BE2C (cell line): ENCODE measurements around the gene ITGA8.

Source experiments
- DNase-seq: peaks from one replicate; pipeline ENCODE4 v3.0.0-alpha.2; 2020
- H3K27me3 ChIP-seq: fragments of 250-450 bp; sonication (Bioruptor Pico); 2 replicates; pipeline ENCODE4 v1.5.1; 2020; ENCODE audit warnings: mild to moderate bottlenecking
- H3K36me3 ChIP-seq: fragments of 250-450 bp; sonication (Bioruptor Pico); 2 replicates; pipeline ENCODE4 v1.5.1; 2020; ENCODE audit warnings: mild to moderate bottlenecking
- H3K4me1 ChIP-seq: fragments of 250-450 bp; sonication (Bioruptor Pico); 2 replicates; pipeline ENCODE4 v1.5.1; 2020
- H3K4me3 ChIP-seq: 2 replicates; pipeline ENCODE4 v1.5.1; 2011; ENCODE audit warnings: low read depth, low read length
- H3K9me3 ChIP-seq: fragments of 250-450 bp; sonication (Bioruptor Pico); 2 replicates; pipeline ENCODE4 v1.5.1; 2020
- CTCF ChIP-seq: IDR thresholded peaks from 2 replicates; pipeline ENCODE4 v1.5.1; 2012; ENCODE audit warnings: mild to moderate bottlenecking, low read depth, low read length

ITGA8 gene

GRCh38 chr10:15758618-15759017 is 38.9 kb upstream of the ITGA8 start:
- H3K36me3 ChIP-seq: no peaks in the 10 kb centered on the region
- H3K4me3 ChIP-seq: no peak overlapping the region
- no peaks in the 10 kb centered on the region for H3K4me1 ChIP-seq
- H3K9me3 ChIP-seq: no peaks in the 10 kb centered on the region
- TF ChIP-seq CTCF: no peak
- no peak for DNase-seq
- H3K27me3 ChIP-seq: no peaks in the 10 kb centered on the region

GRCh38 chr10:15754937-15755336 is 35.2 kb upstream of the ITGA8 start:
- TF ChIP-seq CTCF: no peak
- Histone ChIP-seq H3K9me3 (no peaks in the 10 kb centered on the region), H3K4me1 (no peaks in the 10 kb centered on the region), H3K4me3 (no peak overlapping the region), H3K36me3 (no peaks in the 10 kb centered on the region), H3K27me3 (no peaks in the 10 kb centered on the region)
- no peak for DNase-seq

DNA sequence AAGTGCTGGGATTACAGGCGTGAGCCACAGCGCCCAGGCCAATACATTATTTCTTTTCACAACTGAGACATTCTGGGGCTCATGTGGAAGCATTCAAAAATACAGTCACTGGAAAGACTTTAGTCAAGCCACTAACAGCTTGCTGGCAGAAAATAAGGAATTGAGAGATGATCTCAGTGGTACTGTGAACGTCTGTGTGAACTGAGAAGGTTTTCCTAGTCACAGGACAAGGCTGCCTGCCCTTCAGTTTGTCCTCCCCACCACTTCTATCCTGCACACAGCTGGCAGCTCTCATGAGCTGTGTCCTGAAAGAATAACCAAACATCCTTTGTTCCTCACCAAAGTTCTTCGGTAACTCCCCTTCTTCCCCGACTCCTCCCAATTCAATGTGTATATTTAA is 31.3 kb upstream of the ITGA8 start:
- DNase-seq: no peak
- no peaks in the 10 kb centered on the region for H3K9me3 ChIP-seq
- no peak overlapping the region for H3K4me3 ChIP-seq
- no peaks in the 10 kb centered on the region for H3K27me3 ChIP-seq
- no peaks in the 10 kb centered on the region for H3K36me3 ChIP-seq
- H3K4me1 ChIP-seq: no peaks in the 10 kb centered on the region
- TF ChIP-seq CTCF: no peak

DNA sequence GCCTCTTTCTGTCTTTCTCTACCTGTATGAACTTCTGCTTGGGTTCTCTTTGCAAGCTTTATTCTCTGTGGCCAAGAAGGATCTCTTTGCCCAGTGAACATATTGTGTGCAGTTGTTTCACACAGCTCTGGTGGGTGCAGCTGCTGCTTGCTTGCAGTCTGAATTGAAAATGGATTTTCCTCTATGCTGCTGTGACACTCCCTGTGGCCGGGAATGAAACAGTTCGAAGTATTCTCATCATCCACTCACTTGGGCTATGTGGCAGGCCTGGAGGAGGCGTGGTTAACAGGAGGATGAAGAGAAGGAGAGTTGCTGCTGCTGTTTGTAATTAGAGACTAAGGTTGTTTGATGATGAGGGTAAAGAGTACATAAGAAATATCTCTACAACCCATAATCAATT is 28.4 kb upstream of the ITGA8 start:
- Histone ChIP-seq H3K4me1 (no peaks in the 10 kb centered on the region), H3K36me3 (no peaks in the 10 kb centered on the region), H3K4me3 (no peak overlapping the region), H3K9me3 (no peaks in the 10 kb centered on the region), H3K27me3 (no peaks in the 10 kb centered on the region)
- TF ChIP-seq CTCF: no peak
- no peak for DNase-seq

DNA sequence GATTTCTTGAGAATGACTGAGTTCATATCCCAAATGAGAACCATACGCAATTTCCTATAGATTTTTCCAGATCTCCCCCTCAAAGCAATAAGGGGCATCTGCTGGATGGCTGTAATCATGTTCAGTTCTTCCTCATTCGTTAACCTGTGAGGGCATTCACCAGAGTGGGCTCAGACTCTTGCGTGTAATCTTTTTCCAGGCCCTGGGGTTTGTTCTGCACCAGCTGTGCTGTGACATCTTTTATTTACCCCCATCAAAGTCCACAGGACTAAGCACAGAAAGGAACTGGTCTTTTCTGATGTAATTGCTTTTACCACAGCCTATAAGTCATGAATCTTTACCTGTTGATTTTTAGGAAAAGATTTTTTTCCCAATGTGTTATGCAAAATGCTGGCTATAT is 27.9 kb upstream of the ITGA8 start:
- no peaks in the 10 kb centered on the region for H3K27me3 ChIP-seq
- no peaks in the 10 kb centered on the region for H3K36me3 ChIP-seq
- no peak for DNase-seq
- no peaks in the 10 kb centered on the region for H3K4me1 ChIP-seq
- no peak overlapping the region for H3K4me3 ChIP-seq
- H3K9me3 ChIP-seq: no peaks in the 10 kb centered on the region
- TF ChIP-seq CTCF: no peak

GRCh38 chr10:15745751-15746150 is 26.0 kb upstream of the ITGA8 start:
- Histone ChIP-seq H3K36me3 (no peaks in the 10 kb centered on the region), H3K4me1 (no peaks in the 10 kb centered on the region), H3K9me3 (no peaks in the 10 kb centered on the region), H3K27me3 (no peaks in the 10 kb centered on the region), H3K4me3 (no peak overlapping the region)
- TF ChIP-seq CTCF: no peak
- no peak for DNase-seq
